Hepatocyte (in vitro differentiated cells): ENCODE results near the gene NOL8.

ENCODE experiments used
- CTCF ChIP-seq: fragments of 200-600 bp; sonication (generic); IDR thresholded peaks from 2 replicates; pipeline ENCODE4 v1.5.1; 2016; ENCODE audit warnings: antibody characterized with exemption, mild to moderate bottlenecking; ENCODE audit not compliant: poor library complexity
- EZH2phosphoT487 ChIP-seq: fragments of 200-600 bp; sonication (generic); IDR thresholded peaks from one replicate; pipeline ENCODE4 v1.6.1; 2018; ENCODE audit warnings: antibody characterized with exemption, mild to moderate bottlenecking, low read depth, moderate library complexity; ENCODE audit not compliant: unreplicated experiment, severe bottlenecking

- no peak for TF ChIP-seq EZH2phosphoT487
- no peak for TF ChIP-seq CTCF
Measured at GRCh38 chr9:92263131-92263530, 62.0 kb downstream of the NOL8 start.
